Retina (tissue), 1 donor: ENCODE measurements around the gene STKLD1.

Experiments
- DNase-seq: peaks from one replicate; pipeline ENCODE4 v3.0.0-alpha.2; 2016

STKLD1 gene

GRCh38 chr9:133420392-133420827 is 44.2 kb downstream of the STKLD1 start:
- no peak for DNase-seq

GRCh38 chr9:133421615-133422542 is 45.7 kb downstream of the STKLD1 start, which contains the start of gene ADAMTS13:
TSS of gene ADAMTS13 (plus strand) at chr9:133422367. CDS start at chr9:133422444, 77 bp downstream.
- no peak for DNase-seq

- no peak for DNase-seq
Measured at GRCh38 chr9:133423216-133423615, 47.0 kb downstream of the STKLD1 start.

- no peak for DNase-seq
Measured at GRCh38 chr9:133424187-133424586, 48.0 kb downstream of the STKLD1 start.

GRCh38 chr9:133425049-133425632 is 49.0 kb downstream of the STKLD1 start:
- DNase-seq, result no peak

- no peak for DNase-seq
Measured at GRCh38 chr9:133426011-133426410, 49.8 kb downstream of the STKLD1 start.

- DNase-seq, result no peak
Measured at GRCh38 chr9:133427658-133428348, 51.6 kb downstream of the STKLD1 start.

- no peak for DNase-seq
Measured at GRCh38 chr9:133428617-133429101, 52.5 kb downstream of the STKLD1 start.

GRCh38 chr9:133429214-133429613 is 53.0 kb downstream of the STKLD1 start:
- DNase-seq, result no peak

GRCh38 chr9:133429641-133430161 is 53.5 kb downstream of the STKLD1 start:
- DNase-seq, result peak; percentile 37

- DNase-seq, result no peak
Measured at GRCh38 chr9:133430244-133430643, 54.1 kb downstream of the STKLD1 start.

- no peak for DNase-seq
Measured at GRCh38 chr9:133433351-133433843, 57.2 kb downstream of the STKLD1 start.

GRCh38 chr9:133436681-133437080 is 60.5 kb downstream of the STKLD1 start:
- no peak for DNase-seq

GRCh38 chr9:133437753-133438531 is 61.8 kb downstream of the STKLD1 start:
- no peak for DNase-seq

GRCh38 chr9:133439337-133439736 is 63.2 kb downstream of the STKLD1 start:
- DNase-seq, result no peak

GRCh38 chr9:133440874-133441273 is 64.7 kb downstream of the STKLD1 start:
- DNase-seq, result no peak

GRCh38 chr9:133441571-133441970 is 65.4 kb downstream of the STKLD1 start:
- DNase-seq, result no peak

- no peak for DNase-seq
Measured at GRCh38 chr9:133443248-133443647, 67.1 kb downstream of the STKLD1 start.

- DNase-seq, result no peak
Measured at GRCh38 chr9:133443982-133444381, 67.8 kb downstream of the STKLD1 start.

GRCh38 chr9:133445293-133445969 is 69.3 kb downstream of the STKLD1 start:
- no peak for DNase-seq

GRCh38 chr9:133448487-133448972 is 72.4 kb downstream of the STKLD1 start:
- DNase-seq, result no peak
